Thyroid gland (tissue), 4 donors: Measurements from ENCODE around the gene SEMA3C.

Experiments
- CTCF ChIP-seq, 6 experiments: fragments of 200-600 bp in 3 of 6; fragments of 450-650 bp in 3 of 6; sonication (generic) in 3 of 6; IDR thresholded peaks; one replicate each; pipeline ENCODE4 v1.5.1; 2016 to 2019; ENCODE audit warnings: antibody characterized with exemption in 6 of 6, mild to moderate bottlenecking in 2 of 6, inconsistent platforms in 1 of 6, moderate library complexity in 1 of 6
- POLR2A ChIP-seq, 2 donors: fragments of 450-650 bp; IDR thresholded peaks; one replicate each; pipeline ENCODE4 v1.6.1; 2017; ENCODE audit warnings: antibody characterized with exemption in 2 of 2, mild to moderate bottlenecking in 2 of 2, moderate library complexity in 1 of 2

GRCh38 chr7:80935991-80936780, 17.3 kb upstream of the SEMA3C start:
- TF ChIP-seq CTCF (IDR thresholded peaks at IDR 0.05) (no peak), POLR2A (IDR thresholded peaks at IDR 0.05) (no peak)
